HCT116 (cell line): ENCODE measurements around the gene LGALS4. TPM values are rescaled to one million over a fixed set of nuclear protein-coding genes. Genes with fewer than 3 reads are reported as not detected.

ENCODE experiments used
- ATAC-seq: fragments of 200-7000 bp; cut with Tn5 transposase; 2 replicates; pipeline ENCODE4 v1.9.1; 2020; ENCODE audit warnings: mild to moderate bottlenecking, moderate library complexity
- BruUV-seq: library from RNA; stranded (reverse); fragments of 400-500 nt; replicated peaks from 2 replicates; lab custom pipeline; 2021; lab: Mats Ljungman, UMichigan
- CTCF ChIA-PET: fragments of 300-600 bp; sonication (Branson Sonifier 250); formaldehyde crosslinking; loops from one replicate; lab custom pipeline; 2021; ENCODE audit warnings: antibody characterized with exemption; lab: Charles Lee
- POLR2A ChIA-PET: fragments of 300-600, 350-600 bp; sonication (Branson Sonifier 250); formaldehyde crosslinking; loops from one replicate; lab custom pipeline; 2021; ENCODE audit warnings: antibody characterized with exemption; lab: Charles Lee
- RAD21 ChIA-PET, 2 experiments: fragments of 300-600 bp; sonication (Branson Sonifier 250); formaldehyde crosslinking; loops; one replicate each; lab custom pipeline; 2023; ENCODE audit warnings: low total read pairs in 2 of 2; ENCODE audit not compliant: uncharacterized antibody in 2 of 2, unreplicated experiment in 2 of 2, low non-redundant PET in 1 of 2; lab: Charles Lee
- DNase-seq: peaks from one replicate; pipeline ENCODE4 v3.0.0-alpha.2; 2010; ENCODE audit warnings: low read depth, low spot score
- H2AFZ ChIP-seq: fragments of 200-600 bp; shearing (Covaris generic), sonication (generic); 2 replicates; pipeline ENCODE4 v1.6.1; 2017; ENCODE audit warnings: low read depth, mixed run types, mixed read lengths, antibody characterized with exemption, low read length; ENCODE audit not compliant: poor library complexity, severe bottlenecking
- H3K27ac ChIP-seq: 2 replicates; pipeline ENCODE4 v1.5.1; 2012; ENCODE audit warnings: low read depth, low read length
- H3K27me3 ChIP-seq: fragments of 200-600 bp; sonication (generic); 2 replicates; pipeline ENCODE4 v1.6.1; 2016; ENCODE audit warnings: mixed run types, low read length, mixed read lengths; ENCODE audit not compliant: insufficient read depth
- H3K36me3 ChIP-seq, 2 experiments: fragments of 200-500 bp in 1 of 2; fragments of 200-600 bp in 1 of 2; sonication (Bioruptor generic) in 1 of 2; sonication (generic) in 1 of 2; 2 replicates each; pipeline versions ENCODE4 v1.5.1 to v1.6.1; 2014 to 2016; ENCODE audit warnings: low read length in 2 of 2, inconsistent platforms in 1 of 2, mixed read lengths in 1 of 2, mixed run types in 1 of 2; ENCODE audit not compliant: insufficient read depth in 2 of 2, control insufficient read depth in 1 of 2
- H3K4me1 ChIP-seq, 2 experiments: fragments of 200-600 bp in 1 of 2; sonication (generic) in 1 of 2; 2 replicates each; pipeline versions ENCODE4 v1.5.1 to v1.6.1; 2012 to 2017; ENCODE audit warnings: low read length in 2 of 2, inconsistent platforms in 1 of 2, mild to moderate bottlenecking in 1 of 2, mixed read lengths in 1 of 2, mixed run types in 1 of 2, moderate library complexity in 1 of 2; ENCODE audit not compliant: insufficient read depth in 2 of 2, control insufficient read depth in 1 of 2
- H3K4me2 ChIP-seq: fragments of 200-600 bp; sonication (generic); 2 replicates; pipeline ENCODE4 v1.6.1; 2017; ENCODE audit warnings: mixed run types, low read length, mixed read lengths
- H3K4me3 ChIP-seq, 2 experiments: fragments of 200-600 bp in 1 of 2; sonication (generic) in 1 of 2; replicated peaks in 1 of 2; 2 replicates each; pipeline ENCODE4 v1.5.1; 2011 to 2016; ENCODE audit warnings: low read length in 2 of 2, control low read depth in 1 of 2, low read depth in 1 of 2, mild to moderate bottlenecking in 1 of 2, mixed read lengths in 1 of 2, mixed run types in 1 of 2
- H3K79me2 ChIP-seq: fragments of 200-600 bp; sonication (generic); 2 replicates; pipeline ENCODE4 v1.6.1; 2017; ENCODE audit warnings: mild to moderate bottlenecking, mixed run types, low read length, moderate library complexity, mixed read lengths; ENCODE audit not compliant: insufficient read depth
- H3K9ac ChIP-seq: fragments of 200-600 bp; sonication (generic); 2 replicates; pipeline ENCODE4 v1.6.1; 2016; ENCODE audit warnings: low read length, mixed read lengths
- H3K9me2 ChIP-seq: fragments of 200-600 bp; sonication (generic), shearing (Covaris generic); 2 replicates; pipeline ENCODE4 v1.6.1; 2017; ENCODE audit warnings: mixed run types, mild to moderate bottlenecking, moderate library complexity; ENCODE audit not compliant: insufficient read depth
- H3K9me3 ChIP-seq, 2 experiments: fragments of 200-500 bp in 1 of 2; fragments of 200-600 bp in 1 of 2; sonication (Bioruptor generic) in 1 of 2; sonication (generic) in 1 of 2; 2 replicates each; pipeline ENCODE4 v1.6.1; 2014 to 2017; ENCODE audit warnings: low read length in 2 of 2, mixed read lengths in 2 of 2, inconsistent platforms in 1 of 2, low read depth in 1 of 2, mild to moderate bottlenecking in 1 of 2, mixed run types in 1 of 2, moderate library complexity in 1 of 2; ENCODE audit not compliant: control insufficient read depth in 1 of 2, insufficient read depth in 1 of 2
- H4K20me1 ChIP-seq: fragments of 200-600 bp; sonication (generic), shearing (Covaris generic); 2 replicates; pipeline ENCODE4 v1.6.1; 2017; ENCODE audit warnings: mixed run types, mild to moderate bottlenecking, moderate library complexity; ENCODE audit not compliant: insufficient read depth
- CBX3 ChIP-seq: IDR thresholded peaks from 2 replicates; pipeline ENCODE4 v1.6.1; 2012; ENCODE audit warnings: low read depth
- ELF1 ChIP-seq: IDR thresholded peaks from 2 replicates; pipeline ENCODE4 v1.6.1; 2012; ENCODE audit warnings: low read depth, borderline replicate concordance
- FOSL1 ChIP-seq: IDR thresholded peaks from 2 replicates; pipeline ENCODE4 v1.6.1; 2012; ENCODE audit warnings: low read depth
- SIN3A ChIP-seq: IDR thresholded peaks from 2 replicates; pipeline ENCODE4 v1.6.1; 2012; ENCODE audit warnings: low read depth
- SRF ChIP-seq: IDR thresholded peaks from 2 replicates; pipeline ENCODE4 v1.6.1; 2012; ENCODE audit warnings: low read depth
- ZNF274 ChIP-seq: fragments of 200-500 bp; sonication (Bioruptor generic); IDR thresholded peaks from 2 replicates; pipeline ENCODE4 v1.6.1; 2014; ENCODE audit warnings: mild to moderate bottlenecking, low read depth, low read length, inconsistent platforms
- intact Hi-C: fragments of 100-400 bp; cut with micrococcal nuclease; formaldehyde crosslinking; loops from 2 replicates; pipeline ENCODE4 v1.10.0; 2022
- total RNA-seq: library from RNA; stranded (reverse); gene quantifications from one replicate; pipeline ENCODE4 v1.2.1, GENCODE V29; 2021; ENCODE audit not compliant: unreplicated experiment
- TF ChIP-seq, protein P1 (sequence below), 3 experiments: fragments of 200-600 bp in 1 of 3; sonication (generic) in 1 of 3; IDR thresholded peaks in 2 of 3; conservative IDR thresholded peaks in 1 of 3; 2 replicates each; pipeline ENCODE4 v1.5.1; 2012 to 2017; ENCODE audit warnings: low read depth in 2 of 3, low read length in 2 of 3, antibody characterized with exemption in 1 of 3, borderline replicate concordance in 1 of 3, control low read depth in 1 of 3, mild to moderate bottlenecking in 1 of 3, mixed read lengths in 1 of 3, mixed run types in 1 of 3, moderate library complexity in 1 of 3; ENCODE audit not compliant: insufficient read depth in 1 of 3

The LGALS4 gene
- total RNA-seq, 1 experiment from 2014 or later = 0.86 TPM

- TF ChIP-seq ZNF274 = no peak
- no peak for TF ChIP-seq FOSL1
Measured at GRCh38 chr19:38769635-38770211, 43.0 kb downstream of the LGALS4 start (continued).

GRCh38 chr19:38766276-38767047 lies 46.3 kb downstream of the LGALS4 start:
- Histone ChIP-seq H4K20me1 (no peaks in the 10 kb centered on the region), H2AFZ (no peak overlapping the region), H3K9me3 (no peaks in the 10 kb centered on the region), H3K27me3 (no peaks in the 10 kb centered on the region), H3K9ac (no peak overlapping the region), H3K4me1 (peaks cover 0 to 6% of the 10 kb centered on the region in 2 experiments; a peak in 1 of 4 replicates), H3K9me2 (no peaks in the 10 kb centered on the region), H3K27ac (no peak overlapping the region), H3K79me2 (no peaks in the 10 kb centered on the region), H3K4me3 (no peak overlapping the region), H3K36me3 (no peaks in the 10 kb centered on the region), H3K4me2 (no peak overlapping the region)
- ATAC-seq (no peak), DNase-seq (no peak)
- ChIA-PET POLR2A (interaction anchor here (0.7 kb wide), 1 partner anchor 24 kb away, joined by 3 read pairs; no protein-coding TSS in a partner anchor), RAD21 (no interaction called here), CTCF (no interaction called here)
- intact Hi-C loops = no loop called here
- BruUV-seq = no TSS peak
- TF ChIP-seq CBX3 (no peak), ELF1 (no peak), SRF (no peak), FOSL1 (no peak), SIN3A (no peak)
- TF ChIP-seq, protein P1, sequence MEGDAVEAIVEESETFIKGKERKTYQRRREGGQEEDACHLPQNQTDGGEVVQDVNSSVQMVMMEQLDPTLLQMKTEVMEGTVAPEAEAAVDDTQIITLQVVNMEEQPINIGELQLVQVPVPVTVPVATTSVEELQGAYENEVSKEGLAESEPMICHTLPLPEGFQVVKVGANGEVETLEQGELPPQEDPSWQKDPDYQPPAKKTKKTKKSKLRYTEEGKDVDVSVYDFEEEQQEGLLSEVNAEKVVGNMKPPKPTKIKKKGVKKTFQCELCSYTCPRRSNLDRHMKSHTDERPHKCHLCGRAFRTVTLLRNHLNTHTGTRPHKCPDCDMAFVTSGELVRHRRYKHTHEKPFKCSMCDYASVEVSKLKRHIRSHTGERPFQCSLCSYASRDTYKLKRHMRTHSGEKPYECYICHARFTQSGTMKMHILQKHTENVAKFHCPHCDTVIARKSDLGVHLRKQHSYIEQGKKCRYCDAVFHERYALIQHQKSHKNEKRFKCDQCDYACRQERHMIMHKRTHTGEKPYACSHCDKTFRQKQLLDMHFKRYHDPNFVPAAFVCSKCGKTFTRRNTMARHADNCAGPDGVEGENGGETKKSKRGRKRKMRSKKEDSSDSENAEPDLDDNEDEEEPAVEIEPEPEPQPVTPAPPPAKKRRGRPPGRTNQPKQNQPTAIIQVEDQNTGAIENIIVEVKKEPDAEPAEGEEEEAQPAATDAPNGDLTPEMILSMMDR (IDR thresholded peaks at IDR 0.05 in 2 of 3, conservative IDR thresholded peaks at IDR 0.05 in 1 of 3; ENCODE audit: borderline replicate concordance in 1 of 3, insufficient read depth in 1 of 3, low read depth in 2 of 3, low read length in 2 of 3) = no peak
